NK-92 (cell line): ENCODE results near the gene ARHGAP44.

Source experiments
- DNase-seq: peaks from one replicate; lab custom pipeline; 2025; ENCODE audit not compliant: unreplicated experiment; lab: John Stamatoyannopoulos, UW

Gene ARHGAP44

DNA sequence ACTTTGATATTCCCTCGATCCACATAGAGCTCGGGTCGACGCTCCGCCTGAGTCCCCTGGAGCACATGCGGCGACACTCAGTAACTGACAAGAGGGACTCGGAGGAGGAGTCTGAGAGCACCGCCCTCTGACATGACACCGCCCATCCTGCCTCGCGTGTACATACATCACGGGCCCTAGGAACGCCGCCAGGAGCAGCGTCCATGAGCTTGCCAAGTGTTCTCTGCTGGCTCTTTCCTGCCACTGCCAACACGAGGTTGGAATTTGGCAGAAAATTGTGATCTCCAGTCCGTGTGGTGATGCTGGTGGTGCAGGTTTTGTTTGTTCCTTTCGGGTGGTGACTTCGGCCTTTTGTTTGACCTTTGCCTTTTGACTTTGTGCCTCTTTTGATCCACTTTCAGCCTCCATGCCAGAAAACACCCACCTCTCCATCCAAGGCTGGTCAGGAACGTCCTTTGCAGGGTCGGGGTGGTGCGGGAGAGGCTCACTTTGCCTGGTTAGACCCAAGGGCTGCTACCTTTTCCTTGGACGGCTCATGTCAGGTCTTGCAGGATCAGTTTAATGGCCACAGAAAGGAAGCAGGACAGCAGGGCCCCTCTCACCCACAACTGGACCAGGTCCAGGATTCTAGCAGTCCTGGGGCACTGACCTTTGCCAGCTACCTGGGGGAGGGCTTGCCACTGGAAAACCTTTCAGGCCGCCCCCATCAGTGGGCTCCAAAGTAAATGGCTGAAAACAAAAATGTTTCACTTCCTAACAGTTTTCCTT, 200.9 kb downstream of the ARHGAP44 start:
- no peak for DNase-seq

DNA sequence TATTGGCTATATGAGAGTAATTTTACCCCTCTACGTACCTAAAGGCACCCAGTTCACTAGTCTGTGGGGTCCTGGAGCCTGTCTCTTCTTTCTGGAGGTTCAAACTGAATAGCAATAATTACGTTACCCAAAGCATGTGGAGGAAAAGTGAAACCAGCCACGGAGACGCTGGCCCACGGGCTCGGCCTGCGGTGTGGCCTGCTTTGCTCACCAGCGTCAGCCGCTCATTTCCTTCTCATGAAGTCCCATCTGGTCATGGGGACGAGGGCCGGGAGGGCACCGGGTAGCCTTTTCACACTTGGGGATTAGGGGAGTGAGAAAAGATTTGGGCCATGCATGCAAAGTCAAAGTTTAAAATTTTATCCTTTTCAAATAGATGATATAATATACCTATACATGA, 201.6 kb downstream of the ARHGAP44 start:
- no peak for DNase-seq

DNA sequence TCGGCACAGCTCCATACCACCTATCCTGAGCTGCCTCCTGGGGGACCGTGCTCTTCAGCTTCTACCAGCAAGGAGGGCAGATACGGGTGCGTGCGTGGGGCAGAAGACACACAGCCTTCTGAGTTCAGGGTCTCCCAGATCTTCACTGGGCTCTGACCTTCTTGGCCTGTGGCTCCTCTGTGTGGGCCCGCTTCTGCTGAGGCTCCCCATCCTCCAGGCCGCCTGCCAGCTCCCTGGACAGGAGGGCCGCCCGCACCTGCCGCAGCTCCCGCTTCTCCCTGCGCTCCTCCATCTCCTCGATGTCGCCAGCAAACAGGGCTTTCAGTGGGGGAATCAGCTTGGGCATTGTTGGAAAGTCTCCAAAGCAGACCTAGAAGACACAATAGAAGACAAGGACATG, 203.4 kb downstream of the ARHGAP44 start:
- no peak for DNase-seq

DNA sequence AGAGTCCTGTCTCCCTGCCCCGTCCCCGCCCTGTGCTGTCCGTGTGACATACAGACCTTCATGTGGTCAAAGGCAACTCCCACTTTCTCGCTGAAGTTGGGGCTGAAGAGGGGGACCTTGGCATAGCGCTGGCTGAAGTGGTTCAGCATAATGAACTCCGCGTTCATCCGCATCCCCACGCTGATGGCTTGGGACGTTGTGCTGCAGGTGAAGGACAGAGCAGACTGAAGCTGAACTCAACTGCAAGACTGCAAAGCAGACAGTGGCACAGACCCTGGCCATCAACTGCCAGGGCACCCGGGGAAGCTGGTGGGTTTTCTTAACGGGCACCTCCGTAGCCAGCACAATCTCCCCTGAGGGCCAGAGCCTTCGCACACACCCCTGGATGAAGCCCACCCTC, 204.3 kb downstream of the ARHGAP44 start:
- no peak for DNase-seq

DNA sequence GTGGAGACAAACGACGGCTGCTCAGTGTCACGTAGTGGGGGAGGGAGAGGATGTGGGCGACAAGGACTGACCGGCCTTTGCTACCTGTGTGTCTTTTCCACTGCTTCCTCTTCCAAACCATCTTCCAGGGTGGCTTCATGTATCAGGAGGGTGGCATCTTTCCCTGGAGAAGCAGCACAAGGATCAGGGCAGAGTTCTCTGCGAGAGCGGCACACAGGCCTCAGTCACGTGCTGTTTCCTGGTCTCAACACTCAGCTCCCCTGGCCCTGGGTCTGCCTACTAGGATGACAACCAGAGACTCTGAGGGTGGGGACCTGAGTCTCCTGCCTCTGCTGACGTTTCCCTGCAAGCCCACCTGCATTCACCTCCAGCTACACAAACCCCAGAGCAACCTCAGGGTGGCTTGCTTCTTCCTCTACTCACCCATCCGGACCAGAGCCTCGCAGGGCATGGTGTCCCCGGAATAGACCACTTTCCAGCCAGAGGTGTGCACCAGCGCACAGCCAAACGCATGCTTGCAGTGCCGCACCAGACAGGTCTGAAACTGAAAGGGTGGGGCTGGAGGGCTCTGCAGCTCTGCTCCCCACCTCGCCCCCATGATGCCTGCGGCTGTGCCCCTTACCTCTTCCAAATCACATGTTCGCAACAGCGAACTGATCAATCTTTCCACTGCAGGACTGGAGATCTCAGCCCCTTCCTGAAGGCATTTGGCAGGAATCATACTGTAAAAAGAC, 205.2 kb downstream of the ARHGAP44 start:
- no peak for DNase-seq

DNA sequence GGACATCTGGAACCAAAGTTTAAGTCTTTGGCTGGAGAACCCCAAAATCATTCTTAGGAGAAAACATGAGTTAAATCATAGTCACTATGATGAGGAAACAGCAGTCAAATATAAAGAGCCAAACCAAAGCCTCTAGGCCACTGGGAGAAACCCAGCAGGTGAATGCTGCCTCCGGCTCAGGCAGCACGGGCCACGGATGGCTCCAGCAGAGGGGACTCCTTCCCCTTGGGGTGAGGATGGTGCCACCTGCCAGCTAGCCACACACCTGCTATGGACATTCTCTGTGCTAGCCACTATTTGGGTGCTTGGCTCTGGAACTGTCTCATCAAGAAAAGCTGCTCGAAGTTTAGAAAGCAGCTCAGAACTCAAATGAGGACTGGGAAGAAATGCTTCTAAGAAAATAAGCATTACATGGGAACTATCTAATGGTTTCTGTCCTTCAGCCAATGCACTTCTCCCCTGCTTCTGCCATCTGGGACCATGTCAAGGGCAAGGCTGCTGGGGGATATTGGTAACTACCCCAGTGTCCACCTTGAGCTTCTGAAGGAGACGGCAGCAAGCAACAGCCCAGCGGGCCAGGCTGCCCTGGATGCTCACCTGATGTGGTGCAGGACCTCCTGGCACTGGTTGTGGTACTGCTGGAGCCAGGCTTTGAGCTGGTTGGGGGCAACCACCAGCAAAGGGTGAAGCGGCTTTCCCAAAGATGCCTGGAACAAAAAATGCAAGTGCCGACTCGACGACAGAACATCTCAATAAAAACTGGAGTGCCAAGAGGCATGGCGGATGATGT, 206.0 kb downstream of the ARHGAP44 start:
- DNase-seq = no peak

DNA sequence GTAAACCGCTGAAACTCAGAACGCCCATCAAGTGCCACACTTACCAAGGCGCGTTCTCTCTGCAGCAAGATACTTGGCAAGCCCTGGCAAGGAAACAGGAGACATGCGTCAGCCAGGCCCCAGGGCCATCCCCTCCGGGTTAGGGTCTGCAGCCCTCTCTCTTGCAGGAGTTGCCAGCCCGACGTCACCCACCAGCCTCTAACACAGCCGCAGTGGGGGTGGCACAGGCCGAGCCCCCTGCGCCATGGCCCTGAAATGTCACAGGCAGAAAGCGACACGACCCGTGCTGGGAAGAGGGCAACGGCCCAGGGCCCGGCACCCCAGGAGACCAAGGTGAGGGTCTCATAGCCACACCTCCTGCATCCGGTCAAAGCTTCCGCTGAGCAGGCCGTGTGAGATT, 206.6 kb downstream of the ARHGAP44 start:
- DNase-seq = no peak

DNA sequence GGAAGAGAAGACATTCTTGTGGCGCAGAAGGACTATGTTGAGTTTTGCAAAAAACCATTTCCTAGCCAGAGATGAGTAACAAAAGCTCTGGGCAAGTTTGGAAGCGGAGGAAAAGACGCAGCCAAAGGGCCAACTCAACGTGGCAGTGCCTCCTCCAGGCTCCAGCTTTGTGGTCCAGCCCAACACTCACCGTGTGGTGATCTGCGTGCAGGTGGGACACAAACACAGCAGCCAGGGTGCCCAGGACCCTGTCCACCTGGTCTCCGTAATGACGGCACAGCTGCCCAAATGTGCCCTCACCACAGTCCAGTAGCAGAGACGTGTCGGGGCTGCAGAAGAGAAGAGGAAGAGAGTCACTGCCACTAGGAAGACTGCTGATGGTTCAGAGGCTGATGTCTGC, 207.1 kb downstream of the ARHGAP44 start:
- no peak for DNase-seq

DNA sequence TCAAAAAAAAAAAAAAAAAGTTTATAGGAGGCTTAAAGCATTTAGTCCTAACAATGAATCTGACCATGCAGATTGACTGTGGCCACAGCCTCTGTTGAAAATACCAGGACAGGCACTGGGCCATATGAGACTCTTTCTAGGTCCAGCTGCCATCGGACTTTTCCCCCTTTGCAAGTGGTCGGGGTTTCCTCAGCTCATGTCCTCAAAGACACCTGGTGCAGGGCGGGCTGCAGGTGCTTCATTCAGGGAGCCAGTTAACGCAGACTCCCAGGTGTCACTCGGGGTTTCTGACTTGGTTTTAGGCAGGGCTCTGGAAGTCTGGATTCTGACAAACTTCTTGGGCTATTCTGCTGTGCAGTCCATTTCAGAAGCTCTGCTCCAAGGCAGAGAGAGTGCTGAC, 207.6 kb downstream of the ARHGAP44 start:
- DNase-seq = no peak

DNA sequence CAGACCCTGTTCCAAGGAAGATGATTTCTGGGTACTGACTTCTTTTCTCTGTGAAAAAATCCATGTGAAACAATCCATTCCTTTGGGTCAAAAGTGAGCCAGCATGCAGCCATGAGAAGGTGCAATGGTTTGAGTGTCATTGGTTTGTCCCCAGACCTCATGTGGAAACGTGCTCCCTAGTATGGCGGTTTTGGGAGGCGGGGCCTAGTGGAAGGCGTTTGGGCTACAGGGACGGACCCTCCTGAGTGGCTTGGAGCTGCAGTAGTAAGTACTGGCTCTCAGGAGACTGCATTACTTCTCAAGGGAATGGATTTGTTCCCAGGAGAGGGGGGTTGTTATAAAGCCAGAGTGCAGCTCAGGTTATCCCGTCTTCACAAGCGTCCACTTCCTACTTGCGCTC, 209.2 kb downstream of the ARHGAP44 start:
- no peak for DNase-seq

DNA sequence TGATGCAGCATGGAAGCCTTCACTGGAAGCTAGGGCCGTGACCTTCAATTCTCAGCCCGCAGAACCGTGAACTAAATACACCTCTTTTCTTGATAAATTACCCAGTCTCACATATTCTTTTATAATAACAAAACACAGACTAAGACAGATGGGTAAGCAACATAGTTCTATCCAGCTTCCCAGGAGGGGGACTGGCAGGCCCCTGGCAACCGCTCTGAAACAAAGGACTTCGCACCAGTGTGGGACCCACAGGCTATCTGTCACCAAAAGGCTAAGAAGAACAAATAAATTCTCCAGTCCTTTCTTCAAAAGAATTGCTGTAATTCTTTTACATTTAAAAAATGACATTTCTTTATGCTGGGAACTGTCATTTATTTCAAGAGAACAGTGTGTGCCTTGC, 209.6 kb downstream of the ARHGAP44 start:
- no peak for DNase-seq

DNA sequence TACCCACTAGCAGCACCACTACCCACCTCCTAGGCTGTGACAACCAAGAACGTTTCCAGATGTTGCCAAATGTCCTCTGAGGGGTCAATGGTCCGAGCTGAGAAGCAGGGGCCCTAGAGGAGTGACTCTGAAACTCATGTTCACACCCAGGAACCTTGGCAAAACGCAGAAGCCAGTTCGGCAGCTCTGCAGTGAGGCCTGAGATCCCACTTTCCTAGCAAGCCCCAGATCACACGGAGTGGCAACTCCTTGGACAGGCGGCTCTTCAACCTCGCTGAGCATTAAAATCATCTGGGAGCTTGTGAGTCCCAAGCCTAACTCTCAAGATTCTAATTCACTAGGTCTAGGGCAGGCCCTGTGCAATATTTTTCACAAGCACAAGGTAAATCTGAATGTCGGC, 211.3 kb downstream of the ARHGAP44 start:
- no peak for DNase-seq

DNA sequence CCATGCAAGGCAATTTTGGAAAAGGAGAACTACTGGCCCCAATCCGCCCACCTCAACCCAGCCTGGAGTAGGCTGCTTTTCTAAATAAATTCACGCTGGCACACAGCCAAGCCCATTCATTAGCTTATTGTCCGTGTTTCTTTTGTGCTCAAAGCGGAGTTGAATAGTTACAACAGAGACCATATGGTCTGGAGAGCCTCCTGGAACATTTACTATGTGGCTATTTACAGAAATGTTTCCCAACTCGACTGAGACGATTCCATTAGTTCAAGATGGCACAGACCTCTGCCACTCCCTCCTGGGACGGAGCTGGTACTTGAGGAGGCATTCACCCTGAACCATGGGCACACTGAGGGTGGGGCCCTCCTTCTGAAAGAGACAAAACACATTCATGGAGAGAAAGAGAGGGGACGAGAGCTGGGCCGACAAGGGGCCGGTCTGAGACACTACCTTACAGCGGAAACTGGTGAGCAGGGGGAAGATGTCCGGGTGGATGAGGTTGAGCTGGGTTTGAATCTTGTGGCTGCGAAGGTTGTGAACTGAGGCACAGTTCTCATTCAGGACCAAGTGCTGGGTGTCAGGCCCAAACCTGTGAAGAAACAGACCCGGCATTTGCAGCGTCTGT, 212.8 kb downstream of the ARHGAP44 start:
- no peak for DNase-seq

DNA sequence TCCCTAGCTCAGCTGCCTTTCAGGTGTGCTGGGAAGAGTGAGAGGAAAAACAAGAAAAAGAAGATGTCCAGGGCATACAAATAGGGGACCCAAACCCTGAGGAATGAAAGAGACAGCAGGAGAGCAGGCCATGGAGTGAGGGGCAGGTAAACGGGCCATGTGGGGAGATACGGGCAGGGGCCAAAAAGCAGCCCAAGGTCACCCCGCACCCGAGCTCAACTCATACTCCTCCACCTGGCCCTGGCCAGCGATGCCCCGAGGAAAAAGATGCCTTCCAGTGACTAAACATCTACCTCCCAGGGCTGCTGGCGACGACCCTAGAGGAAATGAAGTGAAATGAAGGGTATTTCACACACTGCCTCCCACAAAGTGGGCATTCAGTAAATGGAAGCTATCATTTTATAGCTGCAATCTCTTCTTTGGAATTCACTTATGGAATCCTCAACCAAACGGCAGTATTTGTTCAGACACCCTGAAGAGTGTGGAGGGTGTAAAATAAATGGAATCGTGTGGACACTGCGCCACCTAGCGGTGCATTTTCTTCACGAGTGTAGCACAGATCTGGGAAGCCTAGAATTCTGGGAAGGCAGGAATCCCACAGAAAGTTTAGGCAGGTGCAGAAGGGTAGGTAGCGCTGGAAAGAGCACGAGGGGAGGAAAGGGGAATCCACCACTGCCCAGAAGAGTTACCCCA, 213.6 kb downstream of the ARHGAP44 start:
- no peak for DNase-seq

DNA sequence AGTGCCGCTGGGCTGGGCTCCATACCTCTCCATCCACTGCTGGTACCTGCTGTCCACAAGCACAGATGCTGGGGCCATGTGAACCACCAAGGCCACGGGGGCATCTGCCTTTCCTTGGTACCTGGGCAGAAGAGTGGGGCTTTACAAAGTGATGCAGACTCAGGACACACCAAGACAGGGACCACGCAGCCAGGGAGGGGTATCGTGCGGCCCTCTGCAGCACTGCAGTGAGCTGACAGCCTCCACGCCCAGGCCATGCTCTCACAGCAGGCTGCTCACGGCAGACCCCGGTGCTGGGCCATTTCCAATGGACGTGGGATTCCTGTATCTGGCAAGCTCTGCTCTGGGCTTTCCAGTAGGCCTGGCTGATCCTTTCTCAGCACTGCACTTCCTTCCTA, 214.2 kb downstream of the ARHGAP44 start:
- DNase-seq = no peak

DNA sequence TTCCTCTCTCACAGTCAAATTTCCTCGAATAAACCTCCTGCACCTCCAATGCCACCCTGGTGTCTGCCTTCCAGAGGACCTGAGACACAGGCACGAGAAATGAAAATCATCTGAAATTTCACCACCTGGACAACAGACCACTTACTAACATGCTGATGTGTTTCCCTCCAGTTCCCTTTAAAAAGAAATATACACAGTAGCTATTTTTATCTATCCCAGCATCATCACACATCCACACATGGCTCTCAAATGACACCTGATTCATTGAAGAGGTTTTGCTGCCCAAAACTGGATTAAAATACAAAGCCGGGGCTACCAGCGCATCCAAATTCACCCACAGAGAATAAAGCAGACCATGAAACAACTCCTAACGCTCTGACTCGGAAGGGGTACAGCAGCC, 214.6 kb downstream of the ARHGAP44 start:
- DNase-seq = no peak

DNA sequence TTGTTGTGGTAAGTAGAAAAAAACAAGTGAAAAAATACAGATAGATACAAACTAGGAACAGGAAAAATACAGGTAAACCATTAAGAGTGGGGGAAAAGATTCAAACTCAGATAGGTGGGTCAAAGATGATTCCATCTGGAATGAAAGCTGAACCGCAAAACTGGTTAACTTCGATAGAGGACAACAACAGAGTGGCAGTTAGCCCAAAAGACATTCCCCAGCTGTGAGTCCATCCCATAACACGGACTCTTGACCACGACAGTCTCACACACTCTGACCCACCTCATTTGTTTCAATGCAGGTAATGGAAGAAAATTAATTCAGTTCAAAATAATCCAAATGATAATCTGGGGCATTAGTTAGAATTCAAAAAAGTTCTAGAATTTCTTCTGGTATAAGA, 215.0 kb downstream of the ARHGAP44 start:
- DNase-seq = no peak

DNA sequence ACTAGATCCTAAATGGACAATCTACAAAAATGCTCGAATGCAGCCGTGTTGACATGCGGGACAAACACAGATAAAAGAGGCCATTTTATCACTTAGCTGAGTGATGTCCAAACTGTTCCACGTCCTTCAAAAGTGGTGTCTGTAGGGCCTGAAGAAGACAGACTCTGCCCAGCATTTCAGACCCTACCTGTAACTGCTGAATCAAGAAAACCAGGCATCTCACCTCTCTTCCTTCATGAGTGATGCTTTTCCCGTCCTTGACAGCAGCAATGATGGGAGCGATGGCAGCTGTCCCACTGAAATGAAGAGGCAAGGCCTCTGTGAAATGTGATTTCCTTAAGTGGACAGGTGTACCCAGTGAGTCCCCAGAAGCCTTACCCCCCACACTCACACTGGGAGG, 216.2 kb downstream of the ARHGAP44 start:
- DNase-seq = no peak

DNA sequence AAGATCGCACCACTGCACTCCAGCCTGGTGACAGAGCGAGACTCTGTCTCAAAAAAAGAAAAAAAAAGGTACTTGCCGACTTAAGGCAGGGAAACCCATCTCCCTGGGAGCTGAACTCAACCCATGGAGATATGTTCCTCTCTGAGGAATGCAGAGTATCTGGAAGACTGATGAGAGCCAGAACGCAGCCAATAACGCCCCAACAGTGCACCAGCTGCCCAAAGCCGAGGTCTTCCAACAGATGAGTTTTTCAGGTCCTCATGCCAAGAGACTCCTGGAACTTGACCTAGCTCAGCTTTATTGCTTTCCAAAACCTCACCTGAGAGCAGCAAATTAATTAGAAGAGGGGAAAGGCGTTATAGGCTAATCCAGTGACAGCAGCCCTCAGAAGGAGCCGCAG, 219.2 kb downstream of the ARHGAP44 start:
- DNase-seq = no peak

DNA sequence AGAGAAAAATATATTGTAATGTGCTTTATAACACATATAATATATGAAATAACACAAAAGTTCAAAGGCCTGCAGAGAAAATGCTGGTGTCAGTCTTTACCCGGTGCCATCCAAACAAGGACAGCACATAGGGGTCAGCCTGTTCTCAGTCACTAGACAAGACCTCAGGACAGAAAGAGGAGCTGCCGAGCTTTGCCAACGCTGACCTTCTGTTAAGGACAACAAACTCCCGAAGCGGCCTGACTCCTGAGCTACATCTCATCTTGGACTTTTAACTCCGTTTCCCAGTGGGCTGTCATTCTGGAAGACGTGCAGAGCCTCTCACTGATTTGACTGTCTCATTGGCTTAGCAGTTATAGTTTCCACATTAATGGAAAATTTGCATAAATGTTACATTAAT, 221.7 kb downstream of the ARHGAP44 start:
- no peak for DNase-seq

DNA sequence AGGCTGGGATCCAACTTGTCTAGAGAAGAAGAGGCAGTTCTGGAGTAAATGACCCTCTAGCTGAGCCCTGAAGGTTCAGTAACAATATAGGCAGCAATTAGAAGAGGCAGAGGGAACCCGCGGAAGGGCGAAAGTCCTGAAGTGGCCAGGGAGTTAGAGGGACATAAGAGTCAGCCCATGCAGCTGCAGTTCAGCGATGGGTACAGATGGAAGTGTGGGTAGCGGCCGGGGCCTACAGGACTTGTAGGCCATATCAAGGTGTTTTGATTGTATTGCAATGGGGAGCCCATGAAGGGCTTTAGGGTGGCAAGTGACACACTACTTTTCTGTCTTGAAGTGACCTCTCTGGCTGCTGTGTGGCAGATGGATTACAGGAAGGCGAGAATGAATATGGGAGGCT, 225.5 kb downstream of the ARHGAP44 start:
- no peak for DNase-seq
